ENCODE measurements around the gene FCMR. TPM values are rescaled to one million over a fixed set of nuclear protein-coding genes. Genes with fewer than 3 reads are reported as not detected.
"Not testable (repeated sequence)": the region's sequence is repeated elsewhere in the genome, so short reads cannot be mapped to it uniquely, and the experiment has no call there.

Gene FCMR
- total RNA-seq, 4 donors from 2014 or later, result 0.88 to 4.2 (median 1.00) TPM; not detected in 1

GRCh38 chr1:206925106-206925736 is 3.5 kb upstream of the FCMR start:
- 67 to 85% methylated on average over 6 to 9 of the region's 11 CpGs for WGBS, 2 donors
- DNase-seq, result no peak

GRCh38 chr1:206924592-206925105 is 2.9 kb upstream of the FCMR start:
- no peak for DNase-seq
- TF ChIP-seq POLR2A (IDR thresholded peaks at IDR 0.05) (no peak), CTCF (IDR thresholded peaks at IDR 0.05) (no peak)
- H3K4me3 ChIP-seq, result no peak overlapping the region
- no peaks in the 10 kb centered on the region for H3K36me3 ChIP-seq
- intact Hi-C loops (cut with DNase I), result loop anchor here (5.0 kb wide), 1 partner anchor 53 kb away; no protein-coding TSS in a partner anchor
- WGBS, 2 donors, result 69 to 81% methylated on average over 8 of the region's 8 CpGs
- no peaks in the 10 kb centered on the region for H3K27me3 ChIP-seq
- no peaks in the 10 kb centered on the region for H3K9me3 ChIP-seq
- H3K4me1 ChIP-seq, result peaks cover 0 to 9% (median 6%) of the 10 kb centered on the region in 3 donors
- H3K27ac ChIP-seq, result peak overlapping the region in 2 of 4 donors; percentile 9 to 55

More at GRCh38 chr1:206925106-206925736, 3.5 kb upstream of the FCMR start:
- Histone ChIP-seq H3K27ac (peak overlapping the region in 2 of 4 donors; percentile 9 to 55), H3K27me3 (no peaks in the 10 kb centered on the region), H3K4me3 (no peak overlapping the region), H3K36me3 (no peaks in the 10 kb centered on the region), H3K9me3 (no peaks in the 10 kb centered on the region), H3K4me1 (peaks cover 0 to 9% (median 6%) of the 10 kb centered on the region in 3 donors)
- TF ChIP-seq CTCF (IDR thresholded peaks at IDR 0.05) (peak in 1 of 6 experiments; percentile 5), POLR2A (IDR thresholded peaks at IDR 0.05) (peak in 1 of 4 donors; percentile 14)
- intact Hi-C loops (cut with DNase I), result no loop called here

GRCh38 chr1:206923961-206924557 is 2.3 kb upstream of the FCMR start:
- H3K36me3 ChIP-seq, result not testable (repeated sequence)
- WGBS, 2 donors, result 85 to 91% methylated on average over 4 of the region's 4 CpGs
- intact Hi-C loops (cut with DNase I), result loop anchor here (5.0 kb wide), 1 partner anchor 53 kb away; no protein-coding TSS in a partner anchor

GRCh38 chr1:206923009-206923960 is 1.5 kb upstream of the FCMR start:
- Histone ChIP-seq H3K4me1 (peaks cover 0 to 9% (median 6%) of the 10 kb centered on the region in 3 donors), H3K36me3 (no peaks in the 10 kb centered on the region), H3K27ac (peak overlapping the region; percentile 35 to 73 (median 60)), H3K4me3 (no peak overlapping the region), H3K27me3 (no peaks in the 10 kb centered on the region), H3K9me3 (no peaks in the 10 kb centered on the region)
- DNase-seq, result peak; percentile 44
- 59 to 71% methylated on average over 5 to 10 of the region's 12 CpGs for WGBS, 2 donors
- no peak for TF ChIP-seq CTCF (IDR thresholded peaks at IDR 0.05)
- TF ChIP-seq POLR2A (IDR thresholded peaks at IDR 0.05), result peak in 1 of 4 donors; percentile 71
- intact Hi-C loops (cut with DNase I), result loop anchor here (5.0 kb wide), 1 partner anchor 54 kb away; no protein-coding TSS in a partner anchor

More at GRCh38 chr1:206923961-206924557, 2.3 kb upstream of the FCMR start:
- H3K4me3 ChIP-seq, H3K27ac ChIP-seq, H3K27me3 ChIP-seq, H3K9me3 ChIP-seq, H3K4me1 ChIP-seq, DNase-seq: not testable (repeated sequence)

- Histone ChIP-seq H3K4me3 (no peak overlapping the region), H3K36me3 (no peaks in the 10 kb centered on the region), H3K9me3 (no peaks in the 10 kb centered on the region), H3K27me3 (no peaks in the 10 kb centered on the region), H3K4me1 (peaks cover 0 to 9% (median 6%) of the 10 kb centered on the region in 3 donors), H3K27ac (peak overlapping the region; percentile 35 to 73 (median 60))
- TF ChIP-seq POLR2A (IDR thresholded peaks at IDR 0.05) (no peak), CTCF (IDR thresholded peaks at IDR 0.05) (no peak)
- DNase-seq, result no peak
- intact Hi-C loops (cut with DNase I), result loop anchor here (5.0 kb wide), 1 partner anchor 55 kb away; no protein-coding TSS in a partner anchor
- WGBS, 2 donors, result 14 to 33% methylated on average over 1 of the region's 1 CpG
Observed at GRCh38 chr1:206922524-206922923, 783 bp upstream of the FCMR start.
